ENCODE results near the gene UBE4B. TPM values are rescaled to one million over a fixed set of nuclear protein-coding genes. Genes with fewer than 3 reads are reported as not detected.
"Not testable (repeated sequence)": the region's sequence is repeated elsewhere in the genome, so short reads cannot be mapped to it uniquely, and the experiment has no call there.

Gene UBE4B
- total and polyA plus RNA-seq, 7 donors = 28.8 to 90.9 (median 48.5) TPM

DNA sequence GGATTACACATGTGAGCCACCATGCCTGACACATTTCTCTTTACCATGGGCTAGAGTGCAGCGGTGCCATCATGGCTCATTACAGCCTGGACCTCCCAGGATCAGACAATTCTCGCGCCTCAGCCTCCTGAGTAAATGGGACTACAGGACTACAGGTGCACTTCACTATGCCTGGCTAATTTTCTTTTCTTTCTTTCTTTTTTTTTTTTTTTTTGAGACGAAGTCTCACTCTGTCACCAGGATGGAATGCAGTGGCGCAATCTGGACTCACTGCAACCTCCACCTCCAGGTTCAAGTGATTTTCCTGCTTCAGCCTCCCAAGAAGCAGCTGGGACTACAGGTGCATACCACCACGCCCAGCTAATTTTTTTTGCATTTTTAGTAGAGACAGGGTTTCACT, 162.8 kb downstream of the UBE4B start:
- 85 to 93% (median 91%) methylated on average over 5 to 6 of the region's 6 CpGs for WGBS, 3 donors
- H3K4me3 ChIP-seq = no peak overlapping the region
- intact Hi-C loops (cut with DNase I) = no loop called here
- no peaks in the 10 kb centered on the region for H3K27me3 ChIP-seq (ENCODE audit: insufficient read depth in 3 of 3, low read length in 2 of 3)
- TF ChIP-seq, protein P1, sequence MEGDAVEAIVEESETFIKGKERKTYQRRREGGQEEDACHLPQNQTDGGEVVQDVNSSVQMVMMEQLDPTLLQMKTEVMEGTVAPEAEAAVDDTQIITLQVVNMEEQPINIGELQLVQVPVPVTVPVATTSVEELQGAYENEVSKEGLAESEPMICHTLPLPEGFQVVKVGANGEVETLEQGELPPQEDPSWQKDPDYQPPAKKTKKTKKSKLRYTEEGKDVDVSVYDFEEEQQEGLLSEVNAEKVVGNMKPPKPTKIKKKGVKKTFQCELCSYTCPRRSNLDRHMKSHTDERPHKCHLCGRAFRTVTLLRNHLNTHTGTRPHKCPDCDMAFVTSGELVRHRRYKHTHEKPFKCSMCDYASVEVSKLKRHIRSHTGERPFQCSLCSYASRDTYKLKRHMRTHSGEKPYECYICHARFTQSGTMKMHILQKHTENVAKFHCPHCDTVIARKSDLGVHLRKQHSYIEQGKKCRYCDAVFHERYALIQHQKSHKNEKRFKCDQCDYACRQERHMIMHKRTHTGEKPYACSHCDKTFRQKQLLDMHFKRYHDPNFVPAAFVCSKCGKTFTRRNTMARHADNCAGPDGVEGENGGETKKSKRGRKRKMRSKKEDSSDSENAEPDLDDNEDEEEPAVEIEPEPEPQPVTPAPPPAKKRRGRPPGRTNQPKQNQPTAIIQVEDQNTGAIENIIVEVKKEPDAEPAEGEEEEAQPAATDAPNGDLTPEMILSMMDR (IDR thresholded peaks at IDR 0.05) = no peak
- H3K36me3 ChIP-seq (ENCODE audit: insufficient read depth in 1 of 2, low read depth in 1 of 2) = no peaks in the 10 kb centered on the region
- H3K27ac ChIP-seq = no peak overlapping the region
- peaks cover 2% of the 10 kb centered on the region for H3K4me1 ChIP-seq
- H3K9me3 ChIP-seq = no peaks in the 10 kb centered on the region
- DNase-seq = no peak
- no peak for ATAC-seq

DNA sequence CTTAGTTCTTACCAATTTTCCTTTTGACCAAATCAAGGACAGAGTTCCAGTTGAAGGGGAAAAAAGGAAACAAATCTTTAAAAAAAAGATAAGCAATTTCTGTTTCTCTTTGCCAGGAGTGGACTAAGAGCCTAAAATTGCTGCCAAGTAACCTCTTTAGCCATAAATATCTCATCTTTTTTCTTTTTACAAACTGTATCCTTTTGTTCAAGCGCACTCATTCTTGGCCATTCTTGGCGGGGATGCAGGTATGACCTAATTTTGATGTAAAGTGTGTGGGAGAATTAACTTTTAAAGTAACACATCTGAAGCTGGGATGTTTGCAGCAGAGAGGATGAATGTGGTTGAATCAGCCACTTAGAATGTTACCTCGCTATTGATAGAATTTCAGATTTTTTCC, 164.2 kb downstream of the UBE4B start:
- DNase-seq (no peak), ATAC-seq (no peak)
- WGBS, 3 donors = 63 to 68% (median 68%) methylated on average over 3 of the region's 3 CpGs
- intact Hi-C loops (cut with DNase I) = no loop called here
- TF ChIP-seq, protein P1 (IDR thresholded peaks at IDR 0.05) = no peak
- Histone ChIP-seq H3K9me3 (no peaks in the 10 kb centered on the region), H3K36me3 (ENCODE audit: insufficient read depth in 1 of 2, low read depth in 1 of 2) (no peaks in the 10 kb centered on the region), H3K27me3 (ENCODE audit: insufficient read depth in 3 of 3, low read length in 2 of 3) (no peaks in the 10 kb centered on the region), H3K27ac (no peak overlapping the region), H3K4me1 (peaks cover 5% of the 10 kb centered on the region), H3K4me3 (no peak overlapping the region)

DNA sequence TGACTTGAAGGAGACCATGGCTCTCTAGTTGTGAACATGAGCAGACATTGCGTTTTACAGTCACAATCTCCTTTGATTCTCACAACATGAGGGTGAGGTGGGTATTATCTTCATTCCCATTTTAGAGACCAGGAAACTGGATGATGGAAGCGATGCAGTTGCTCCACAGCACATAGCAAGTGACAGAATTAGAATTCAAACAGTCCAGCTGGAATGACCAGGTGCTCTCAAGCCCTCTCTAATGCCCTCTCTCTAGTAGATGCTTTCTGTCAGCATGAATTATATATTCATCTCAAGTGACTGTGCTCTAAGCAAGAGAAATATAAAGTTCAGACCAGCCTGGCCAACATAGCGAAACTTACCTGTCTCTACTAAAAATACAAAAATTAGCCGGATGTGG, 167.9 kb downstream of the UBE4B start:
- H3K27me3 ChIP-seq (ENCODE audit: insufficient read depth in 3 of 3, low read length in 2 of 3) = no peaks in the 10 kb centered on the region
- no peak overlapping the region for H3K27ac ChIP-seq
- H3K4me3 ChIP-seq = no peak overlapping the region
- intact Hi-C loops (cut with DNase I) = no loop called here
- H3K36me3 ChIP-seq (ENCODE audit: insufficient read depth in 1 of 2, low read depth in 1 of 2) = no peaks in the 10 kb centered on the region
- TF ChIP-seq, protein P1 (IDR thresholded peaks at IDR 0.05) = no peak
- H3K4me1 ChIP-seq = peaks cover 27% of the 10 kb centered on the region
- ATAC-seq = no peak
- no peaks in the 10 kb centered on the region for H3K9me3 ChIP-seq
- no peak for DNase-seq
- WGBS, 3 donors = 69 to 88% (median 72%) methylated on average over 4 of the region's 4 CpGs

DNA sequence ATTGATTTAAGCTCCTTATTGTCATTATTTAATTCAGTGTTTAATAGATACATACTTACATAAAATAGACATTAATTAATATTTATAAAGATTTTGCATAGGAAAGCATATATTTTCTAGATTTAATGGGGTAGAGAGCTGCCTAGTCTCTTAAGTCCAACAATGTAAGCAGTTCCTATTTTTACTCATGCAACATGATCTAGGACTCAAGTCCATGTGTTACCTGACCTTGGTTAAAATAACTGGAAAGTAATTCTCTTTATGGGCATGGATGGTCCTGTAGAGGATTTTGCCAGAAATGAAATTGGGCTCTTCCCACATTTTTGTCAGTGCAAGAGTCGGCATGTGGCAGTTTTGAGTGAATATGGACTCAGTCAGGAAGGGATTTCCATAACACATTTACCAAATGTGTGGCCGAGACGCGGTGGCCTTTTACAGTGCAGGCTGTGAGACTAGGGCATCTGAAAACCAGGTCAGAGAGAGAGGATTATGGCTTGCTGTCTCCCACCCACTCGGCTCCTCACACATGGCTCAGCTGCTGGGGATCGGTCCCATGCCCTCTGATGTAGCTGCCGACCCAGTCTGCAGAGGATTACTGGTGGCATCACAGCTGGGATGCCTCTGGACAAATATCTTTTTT, 171.4 kb downstream of the UBE4B start:
- Histone ChIP-seq H3K4me1 (peaks cover 28% of the 10 kb centered on the region), H3K27ac (peak overlapping the region; percentile 81), H3K9me3 (no peaks in the 10 kb centered on the region), H3K36me3 (ENCODE audit: insufficient read depth in 1 of 2, low read depth in 1 of 2) (no peaks in the 10 kb centered on the region), H3K27me3 (ENCODE audit: insufficient read depth in 3 of 3, low read length in 2 of 3) (no peaks in the 10 kb centered on the region), H3K4me3 (peak overlapping the region; percentile 28)
- WGBS, 3 donors = 10 to 21% (median 17%) methylated on average over 7 of the region's 7 CpGs
- intact Hi-C loops (cut with DNase I) = no loop called here
- TF ChIP-seq, protein P1 (IDR thresholded peaks at IDR 0.05) = no peak
- ATAC-seq (peak; percentile 62 to 83 (median 78)), DNase-seq (no peak)

DNA sequence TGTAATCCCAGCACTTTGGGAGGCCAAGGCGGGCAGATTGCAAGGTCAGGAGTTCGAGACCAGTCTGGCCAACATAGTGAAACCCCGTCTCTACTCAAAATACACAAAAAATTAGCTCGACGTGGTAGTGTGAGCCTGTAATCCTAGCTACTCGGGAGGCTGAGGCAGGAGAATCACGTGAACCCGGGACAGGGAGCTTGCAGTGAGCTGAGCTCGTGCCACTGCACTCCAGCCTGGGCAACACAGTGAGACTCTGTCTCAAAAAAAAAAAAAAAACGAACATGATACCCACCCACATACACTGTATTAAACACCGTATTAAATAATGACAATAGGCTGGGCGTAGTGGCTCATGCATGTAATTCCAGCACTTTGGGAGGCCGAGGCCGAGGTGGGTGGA, 172.4 kb downstream of the UBE4B start:
- DNase-seq = not testable (repeated sequence)
- intact Hi-C loops (cut with DNase I) = loop anchor here in 1 of 2 donors (5.0 kb wide), 2 partner anchors 43 to 107 kb away; no protein-coding TSS in a partner anchor
- H3K27ac ChIP-seq = peak overlapping the region; percentile 81

More for the DNA sequence above, 172.4 kb downstream of the UBE4B start:
- peaks cover 28% of the 10 kb centered on the region for H3K4me1 ChIP-seq
- H3K36me3 ChIP-seq (ENCODE audit: insufficient read depth in 1 of 2, low read depth in 1 of 2); H3K27me3 ChIP-seq (ENCODE audit: insufficient read depth in 3 of 3, low read length in 2 of 3); H3K9me3 ChIP-seq; H3K4me3 ChIP-seq; ATAC-seq: not testable (repeated sequence)
- WGBS, 3 donors = 73 to 86% (median 75%) methylated on average over 14 of the region's 14 CpGs
